K562 (cell line): Measurements from ENCODE around the gene PCOLCE2. TPM values are rescaled to one million over a fixed set of nuclear protein-coding genes. Genes with fewer than 3 reads are reported as not detected.

ENCODE experiments used
- ATAC-seq: fragments of 200-7000 bp; cut with Tn5 transposase; 3 replicates; pipeline ENCODE4 v1.9.1; 2020; ENCODE audit warnings: moderate library complexity
- BruUV-seq: library from RNA; stranded (reverse); fragments of 400-500 nt; replicated peaks from 2 replicates; lab custom pipeline; 2021; lab: Mats Ljungman, UMichigan
- CTCF ChIA-PET: fragments of 300-600 bp; formaldehyde crosslinking; extraction: SDS; loops from one replicate; lab custom pipeline; 2021; ENCODE audit warnings: low intra/inter-chr PET ratio; lab: Yijun Ruan, JAX
- POLR2A ChIA-PET: fragments of 300-600, 350-650 bp; sonication (Branson Sonifier 250); formaldehyde crosslinking; extraction: SDS; loops from one replicate; lab custom pipeline; 2021; ENCODE audit warnings: antibody characterized with exemption, inconsistent platforms; lab: Yijun Ruan, JAX
- DNase-seq, 4 experiments: peaks; one replicate each; pipeline versions ENCODE4 v3.0.0 to v3.0.0-alpha.2; 2011 to 2018; ENCODE audit warnings: low spot score in 3 of 4, mixed read lengths in 3 of 4; ENCODE audit errors: extremely low read depth in 1 of 4
- FAIRE-seq: peaks from 2 replicates; lab custom pipeline; 2011; peaks lifted over from hg19 to GRCh38; lab: Jason Lieb, UNC
- H2AFZ ChIP-seq: 2 replicates; pipeline ENCODE4 v1.6.0; 2011; ENCODE audit warnings: low read depth, low read length, control low read depth, inconsistent platforms
- H3K27ac ChIP-seq: fragments of 200-600 bp; 3 replicates; pipeline ENCODE4 v1.8.0; 2011; ENCODE audit warnings: low read depth, mild to moderate bottlenecking, control low read depth, inconsistent platforms, low read length, moderate library complexity, mixed read lengths; ENCODE audit errors: extremely low read depth
- H3K27me3 ChIP-seq, 2 experiments: fragments of 300-600 bp in 1 of 2; 2 replicates in 1 of 2; 3 replicates in 1 of 2; pipeline versions ENCODE4 v1.6.0 to v1.8.0; 2011; ENCODE audit warnings: inconsistent platforms in 2 of 2, low read length in 2 of 2, mild to moderate bottlenecking in 1 of 2, mixed read lengths in 1 of 2, moderate library complexity in 1 of 2; ENCODE audit not compliant: control insufficient read depth in 2 of 2, insufficient read depth in 2 of 2
- H3K36me3 ChIP-seq: fragments of 300-600 bp; 3 replicates; pipeline ENCODE4 v1.8.0; 2011; ENCODE audit warnings: mild to moderate bottlenecking, low read length, inconsistent platforms; ENCODE audit not compliant: control insufficient read depth, insufficient read depth
- H3K4me1 ChIP-seq, 2 experiments: fragments of 200-600 bp in 1 of 2; replicated peaks in 1 of 2; 2 replicates in 1 of 2; 3 replicates in 1 of 2; pipeline versions ENCODE4 v1.5.1 to v1.8.0; 2011; ENCODE audit warnings: inconsistent platforms in 2 of 2, low read length in 2 of 2, mild to moderate bottlenecking in 1 of 2, mixed read lengths in 1 of 2, moderate library complexity in 1 of 2; ENCODE audit not compliant: control insufficient read depth in 2 of 2, insufficient read depth in 2 of 2
- H3K4me2 ChIP-seq: 2 replicates; pipeline ENCODE4 v1.6.1; 2011; ENCODE audit warnings: low read length, control low read depth, inconsistent platforms, mixed read lengths; ENCODE audit not compliant: insufficient read depth
- H3K4me3 ChIP-seq: fragments of 200-600 bp; sonication (generic), shearing (Covaris generic); 2 replicates; pipeline ENCODE4 v1.5.1; 2016; ENCODE audit warnings: control low read depth, inconsistent platforms
- H3K79me2 ChIP-seq: fragments of 200-600 bp; 3 replicates; pipeline ENCODE4 v1.8.0; 2011; ENCODE audit warnings: low read length, inconsistent platforms; ENCODE audit not compliant: control insufficient read depth, insufficient read depth
- H3K9ac ChIP-seq, 2 experiments: 2 replicates each; pipeline versions ENCODE4 v1.6.0 to v1.6.1; 2011; ENCODE audit warnings: low read depth in 2 of 2, low read length in 2 of 2, control low read depth in 1 of 2, inconsistent platforms in 1 of 2, mild to moderate bottlenecking in 1 of 2, mixed read lengths in 1 of 2; ENCODE audit not compliant: insufficient read depth in 1 of 2
- H3K9me1 ChIP-seq: one replicate; pipeline ENCODE4 v1.6.0; 2011; ENCODE audit warnings: inconsistent platforms, mild to moderate bottlenecking, low read length, moderate library complexity; ENCODE audit not compliant: control insufficient read depth, insufficient read depth
- H3K9me3 ChIP-seq: replicated peaks from 2 replicates; pipeline ENCODE4 v1.5.1; 2011; ENCODE audit warnings: low read depth, low read length, inconsistent platforms; ENCODE audit not compliant: control insufficient read depth, insufficient read depth
- H4K20me1 ChIP-seq: replicated peaks from 2 replicates; pipeline ENCODE4 v1.6.1; 2011; ENCODE audit warnings: low read length, inconsistent platforms, mixed read lengths; ENCODE audit not compliant: control insufficient read depth, insufficient read depth
- MBD2 ChIP-seq: sonication (generic); IDR thresholded peaks from 2 replicates; pipeline ENCODE4 v1.6.1; 2016; ENCODE audit warnings: low read depth, borderline replicate concordance
- PRMT5 ChIP-seq: sonication (generic); formaldehyde crosslinking; IDR thresholded peaks from 2 replicates; pipeline ENCODE4 v1.5.0; 2020; ENCODE audit warnings: missing genetic modification reagents
- WGBS: fragments of 100-300 bp; shearing (Covaris generic); methylation state at CpG from one replicate; pipeline ENCODE4 v1.1.6; 2016; ENCODE audit warnings: low coverage, mixed read lengths; ENCODE audit not compliant: insufficient coverage; ENCODE audit errors: missing lambda C conversion rate; 5-methylcytosine and 5-hydroxymethylcytosine counted together
- in situ Hi-C: fragments of 300-500 bp; cut with MboI; formaldehyde crosslinking; loops from 4 replicates; pipeline ENCODE4 v1.15.0; 2018; ENCODE audit warnings: inconsistent platforms, mixed read lengths
- intact Hi-C: fragments of 100-400 bp; cut with micrococcal nuclease; formaldehyde crosslinking; loops from 2 replicates; pipeline ENCODE4 v1.14.2; 2022
- polyA plus RNA-seq, 8 experiments: library from polyadenylated mRNA; depleted of rRNA in 4 of 8; stranded (reverse) in 5 of 8; unstranded in 3 of 8; fragments of >200 nt; fragmentation: Nextera tagmentation in 2 of 8; fragmentation: Illumina TruSeq in 1 of 8; extraction: Ambion mirVana in 2 of 8; extraction: Trizol in 1 of 8; gene quantifications; 2 replicates each; pipeline versions ENCODE4 v1.2.1 to v1.2.3, GENCODE V29; 2011 to 2014; ENCODE audit warnings: inconsistent platforms in 1 of 8, missing spikeins in 1 of 8
- total RNA-seq, 7 experiments: library from RNA; depleted of rRNA in 6 of 7; stranded (reverse); fragments of >200 nt in 6 of 7; fragmentation: Illumina TruSeq in 2 of 7; extraction: Trizol in 2 of 7; gene quantifications; 2 replicates each; pipeline versions ENCODE4 v1.2.1 to v1.2.3, GENCODE V29; 2011 to 2021; ENCODE audit warnings: low replicate concordance in 1 of 7
- TF ChIP-seq, protein P1 (sequence below), 3 experiments: IDR thresholded peaks in 2 of 3; conservative IDR thresholded peaks in 1 of 3; 2 replicates each; pipeline ENCODE4 v1.5.1; 2011 to 2012; ENCODE audit warnings: low read length in 3 of 3, mild to moderate bottlenecking in 3 of 3, control low read depth in 2 of 3, improper control_type of control experiment in 1 of 3, inconsistent platforms in 1 of 3, low read depth in 1 of 3, mixed read lengths in 1 of 3, moderate library complexity in 1 of 3; ENCODE audit not compliant: insufficient read depth in 2 of 3

The PCOLCE2 gene
- total and polyA plus RNA-seq, 9 of the 15 experiments (the other 6 are each of a cell fraction or from before 2014, with no cell fraction given) = 0.18 to 1.2 (median 0.65) TPM

DNA sequence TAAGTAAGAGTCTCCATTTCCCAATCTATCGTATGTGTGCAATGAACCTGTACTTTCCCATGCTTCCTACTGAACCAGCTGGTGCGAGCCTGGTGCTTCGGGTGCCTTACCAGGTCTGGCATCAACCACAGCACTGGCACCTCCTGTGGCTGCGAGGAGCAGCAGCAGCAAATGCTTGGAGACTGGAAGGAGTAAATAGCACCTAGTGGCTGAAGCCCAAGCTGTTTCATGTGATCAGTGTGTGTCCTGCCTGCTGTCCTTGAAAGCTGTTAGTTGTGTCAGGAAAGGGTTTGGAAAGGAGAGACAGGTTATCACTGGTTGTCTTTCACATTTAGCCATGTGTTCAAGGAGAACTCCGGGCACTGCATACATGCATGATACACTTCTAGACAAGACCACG is 31.8 kb downstream of the PCOLCE2 start:
- in situ Hi-C loops (no loop called here), intact Hi-C loops (no loop called here)
- Histone ChIP-seq H3K9me3 (no peaks in the 10 kb centered on the region), H3K9ac (0 out of 4 replicates have a peak overlapping the region, but pooled peaks of 1 of the 2 experiments have one; percentile 3), H4K20me1 (no peaks in the 10 kb centered on the region; the same call in 1 of the 2 replicates), H3K4me3 (no peak overlapping the region), H3K79me2 (no peaks in the 10 kb centered on the region), H3K9me1 (no peaks in the 10 kb centered on the region), H3K4me2 (no peak overlapping the region), H3K4me1 (no peaks in the 10 kb centered on the region), H2AFZ (no peak overlapping the region), H3K27ac (no peak overlapping the region), H3K27me3 (peaks cover 0 to 12% of the 10 kb centered on the region in 2 experiments; a peak in 1 of 5 replicates), H3K36me3 (no peaks in the 10 kb centered on the region)
- 14% methylated on average over 6 of the region's 6 CpGs for WGBS
- CTCF ChIA-PET = no interaction called here
- POLR2A ChIA-PET = interaction anchor here (0.7 to 1.2 kb wide), 4 partner anchors 9 to 41 kb away, joined by 3 read pairs; no protein-coding TSS in a partner anchor
- DNase-seq (peak in 2 of 4 experiments; percentile 17 to 19), FAIRE-seq (peak; percentile 74), ATAC-seq (peak; percentile 84)
- TF ChIP-seq, protein P1, sequence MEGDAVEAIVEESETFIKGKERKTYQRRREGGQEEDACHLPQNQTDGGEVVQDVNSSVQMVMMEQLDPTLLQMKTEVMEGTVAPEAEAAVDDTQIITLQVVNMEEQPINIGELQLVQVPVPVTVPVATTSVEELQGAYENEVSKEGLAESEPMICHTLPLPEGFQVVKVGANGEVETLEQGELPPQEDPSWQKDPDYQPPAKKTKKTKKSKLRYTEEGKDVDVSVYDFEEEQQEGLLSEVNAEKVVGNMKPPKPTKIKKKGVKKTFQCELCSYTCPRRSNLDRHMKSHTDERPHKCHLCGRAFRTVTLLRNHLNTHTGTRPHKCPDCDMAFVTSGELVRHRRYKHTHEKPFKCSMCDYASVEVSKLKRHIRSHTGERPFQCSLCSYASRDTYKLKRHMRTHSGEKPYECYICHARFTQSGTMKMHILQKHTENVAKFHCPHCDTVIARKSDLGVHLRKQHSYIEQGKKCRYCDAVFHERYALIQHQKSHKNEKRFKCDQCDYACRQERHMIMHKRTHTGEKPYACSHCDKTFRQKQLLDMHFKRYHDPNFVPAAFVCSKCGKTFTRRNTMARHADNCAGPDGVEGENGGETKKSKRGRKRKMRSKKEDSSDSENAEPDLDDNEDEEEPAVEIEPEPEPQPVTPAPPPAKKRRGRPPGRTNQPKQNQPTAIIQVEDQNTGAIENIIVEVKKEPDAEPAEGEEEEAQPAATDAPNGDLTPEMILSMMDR (IDR thresholded peaks at IDR 0.05 in 2 of 3, conservative IDR thresholded peaks at IDR 0.05 in 1 of 3; ENCODE audit: insufficient read depth in 2 of 3, low read depth in 1 of 3, low read length in 3 of 3) = peak; percentile 43 to 87 (median 43)
- TF ChIP-seq MBD2 = no peak
- TF ChIP-seq PRMT5 (CRISPR knock-in tag) = no peak
- no TSS peak for BruUV-seq
